GM23248 (cell line): ENCODE measurements around the gene ACTR2. TPM values are rescaled to one million over a fixed set of nuclear protein-coding genes. Genes with fewer than 3 reads are reported as not detected.
A peak's percentile ranks its signal among the peaks of the same experiment; 100 is the strongest.

Source experiments
- DNase-seq: peaks from one replicate; pipeline ENCODE4 v3.0.0-alpha.2; 2015
- H2AFZ ChIP-seq: fragments of 200-600 bp; sonication (generic); 2 replicates; pipeline ENCODE4 v1.6.1; 2016; ENCODE audit warnings: antibody characterized with exemption
- H3F3A ChIP-seq: fragments of 200-600 bp; sonication (generic); 2 replicates; pipeline ENCODE4 v1.6.1; 2016; ENCODE audit warnings: mild to moderate bottlenecking, antibody characterized with exemption, mixed run types; ENCODE audit not compliant: insufficient read depth
- H3K27ac ChIP-seq: fragments of 200-600 bp; sonication (generic); 2 replicates; pipeline ENCODE4 v1.5.1; 2016; ENCODE audit warnings: mild to moderate bottlenecking
- H3K27me3 ChIP-seq: fragments of 200-600 bp; sonication (generic); replicated peaks from 2 replicates; pipeline ENCODE4 v1.6.1; 2016; ENCODE audit warnings: mild to moderate bottlenecking; ENCODE audit not compliant: insufficient read depth
- H3K36me3 ChIP-seq: fragments of 200-600 bp; sonication (generic); 2 replicates; pipeline ENCODE4 v1.6.1; 2016; ENCODE audit warnings: low read depth, mild to moderate bottlenecking
- H3K4me1 ChIP-seq: fragments of 200-600 bp; sonication (generic); 2 replicates; pipeline ENCODE4 v1.6.1; 2016; ENCODE audit warnings: mild to moderate bottlenecking; ENCODE audit not compliant: insufficient read depth
- H3K4me2 ChIP-seq: fragments of 200-600 bp; sonication (generic); one replicate; pipeline ENCODE4 v1.6.1; 2016; ENCODE audit warnings: mild to moderate bottlenecking; ENCODE audit not compliant: unreplicated experiment
- H3K4me3 ChIP-seq: fragments of 200-600 bp; sonication (generic); 2 replicates; pipeline ENCODE4 v1.5.1; 2016; ENCODE audit warnings: mild to moderate bottlenecking
- H3K79me2 ChIP-seq: fragments of 200-600 bp; sonication (generic); 2 replicates; pipeline ENCODE4 v1.6.1; 2016; ENCODE audit warnings: mild to moderate bottlenecking; ENCODE audit not compliant: insufficient read depth
- H3K9ac ChIP-seq: fragments of 200-600 bp; sonication (generic); 2 replicates; pipeline ENCODE4 v1.6.1; 2016; ENCODE audit warnings: mild to moderate bottlenecking
- H3K9me2 ChIP-seq: fragments of 200-600 bp; sonication (generic); 2 replicates; pipeline ENCODE4 v1.6.1; 2016; ENCODE audit warnings: mixed run types, mild to moderate bottlenecking, moderate library complexity; ENCODE audit not compliant: insufficient read depth
- H3K9me3 ChIP-seq: fragments of 200-600 bp; sonication (generic); one replicate; pipeline ENCODE4 v1.6.1; 2017; ENCODE audit warnings: low read depth
- H4K20me1 ChIP-seq: fragments of 200-600 bp; sonication (generic); 2 replicates; pipeline ENCODE4 v1.6.0; 2016; ENCODE audit not compliant: insufficient read depth
- EZH2 ChIP-seq: fragments of 200-600 bp; sonication (generic); IDR thresholded peaks from 2 replicates; pipeline ENCODE4 v1.6.1; 2018; ENCODE audit warnings: antibody characterized with exemption, mild to moderate bottlenecking; ENCODE audit not compliant: insufficient read depth, poor library complexity, severe bottlenecking
- EZH2phosphoT487 ChIP-seq: fragments of 200-600 bp; sonication (generic); IDR thresholded peaks from 2 replicates; pipeline ENCODE4 v1.6.1; 2018; ENCODE audit warnings: antibody characterized with exemption, moderate library complexity, mild to moderate bottlenecking, low read depth; ENCODE audit not compliant: insufficient read depth
- WGBS, 2 experiments: methylation state at CpG; one replicate each; pipeline ENCODE4 v1.1.6; 2015 to 2017; ENCODE audit warnings: low lambda C conversion rate in 2 of 2, low coverage in 1 of 2; ENCODE audit errors: missing lambda C conversion rate in 2 of 2; 5-methylcytosine and 5-hydroxymethylcytosine counted together
- in situ Hi-C: fragments of 300-500 bp; cut with MboI; formaldehyde crosslinking; loops from 2 replicates; pipeline ENCODE4 v1.15.0; 2020
- polyA plus RNA-seq: library from polyadenylated mRNA; unstranded; fragments of >200 nt; fragmentation: Nextera tagmentation; extraction: Ambion mirVana; gene quantifications from 2 replicates; pipeline ENCODE4 v1.2.1, GENCODE V29; 2016
- total RNA-seq: library from RNA; depleted of rRNA; stranded (reverse); fragments of >200 nt; shearing (Covaris generic); gene quantifications from 2 replicates; pipeline ENCODE4 v1.2.3, GENCODE V29; 2014

Gene ACTR2
- total and polyA plus RNA-seq, 2 experiments from 2014 or later = 126 to 161 TPM

GRCh38 chr2:65186093-65186868 lies 41.4 kb upstream of the ACTR2 start:
- no peak for DNase-seq
- Histone ChIP-seq H2AFZ (no peak overlapping the region; the same call in 1 of the 2 replicates), H4K20me1 (no peaks in the 10 kb centered on the region), H3K4me2 (no peak overlapping the region), H3K79me2 (no peaks in the 10 kb centered on the region), H3K4me3 (no peak overlapping the region), H3F3A (no peaks in the 10 kb centered on the region), H3K27ac (no peak overlapping the region), H3K9me3 (no peaks in the 10 kb centered on the region), H3K9ac (no peak overlapping the region), H3K9me2 (no peaks in the 10 kb centered on the region), H3K36me3 (no peaks in the 10 kb centered on the region), H3K27me3 (no peaks in the 10 kb centered on the region), H3K4me1 (0 out of 2 replicates have a peak, but pooled peaks cover 3% of the 10 kb centered on the region)
- in situ Hi-C loops = no loop called here
- 97% methylated on average over 23 of the region's 23 CpGs for WGBS, 2 experiments
- TF ChIP-seq EZH2 = no peak
- TF ChIP-seq EZH2phosphoT487 = no peak

GRCh38 chr2:65186872-65187851 lies 40.5 kb upstream of the ACTR2 start:
- TF ChIP-seq EZH2 (no peak), EZH2phosphoT487 (no peak)
- H3K9me2 ChIP-seq = no peaks in the 10 kb centered on the region
- peak overlapping the region; percentile 25 for H3K4me2 ChIP-seq
- no peaks in the 10 kb centered on the region for H3K79me2 ChIP-seq
- WGBS, 2 experiments = 45 to 47% methylated on average over 19 of the region's 19 CpGs
- H3K27ac ChIP-seq = no peak overlapping the region
- in situ Hi-C loops = no loop called here
- H4K20me1 ChIP-seq = no peaks in the 10 kb centered on the region
- H3K4me3 ChIP-seq = peak overlapping the region; percentile 30; the same call in 1 of the 2 replicates
- no peak overlapping the region; the same call in 1 of the 2 replicates for H3K9ac ChIP-seq
- peak overlapping the region; percentile 85 for H2AFZ ChIP-seq
- no peaks in the 10 kb centered on the region for H3F3A ChIP-seq
- DNase-seq = peak; percentile 87
- no peaks in the 10 kb centered on the region for H3K27me3 ChIP-seq
- no peaks in the 10 kb centered on the region for H3K36me3 ChIP-seq
- H3K4me1 ChIP-seq = 0 out of 2 replicates have a peak, but pooled peaks cover 3% of the 10 kb centered on the region
- no peaks in the 10 kb centered on the region for H3K9me3 ChIP-seq

GRCh38 chr2:65193446-65193845 lies 34.2 kb upstream of the ACTR2 start:
- DNase-seq = no peak
- H2AFZ ChIP-seq = no peak overlapping the region
- H3K9me2 ChIP-seq = no peaks in the 10 kb centered on the region
- no peak overlapping the region for H3K27ac ChIP-seq
- no peaks in the 10 kb centered on the region for H3K27me3 ChIP-seq
- no peaks in the 10 kb centered on the region for H3K9me3 ChIP-seq
- 70 to 75% methylated on average over 5 to 8 of the region's 8 CpGs for WGBS, 2 experiments
- H3K4me1 ChIP-seq = no peaks in the 10 kb centered on the region
- no peak overlapping the region for H3K9ac ChIP-seq
- H3K36me3 ChIP-seq = no peaks in the 10 kb centered on the region
- no peak overlapping the region for H3K4me2 ChIP-seq
- H3K4me3 ChIP-seq = no peak overlapping the region
- H3K79me2 ChIP-seq = no peaks in the 10 kb centered on the region
- no peaks in the 10 kb centered on the region for H4K20me1 ChIP-seq
- in situ Hi-C loops = no loop called here
- TF ChIP-seq EZH2phosphoT487 (no peak), EZH2 (no peak)
- no peaks in the 10 kb centered on the region for H3F3A ChIP-seq

GRCh38 chr2:65198737-65199136 lies 28.9 kb upstream of the ACTR2 start:
- H3F3A ChIP-seq = no peaks in the 10 kb centered on the region
- H3K27ac ChIP-seq = no peak overlapping the region
- H3K9me2 ChIP-seq = no peaks in the 10 kb centered on the region
- TF ChIP-seq EZH2phosphoT487 (no peak), EZH2 (no peak)
- H3K9ac ChIP-seq = no peak overlapping the region
- in situ Hi-C loops = no loop called here
- no peaks in the 10 kb centered on the region for H3K27me3 ChIP-seq
- H2AFZ ChIP-seq = no peak overlapping the region
- peaks cover 4% of the 10 kb centered on the region; the same call in 1 of the 2 replicates for H3K4me1 ChIP-seq
- no peak overlapping the region for H3K4me2 ChIP-seq
- H3K79me2 ChIP-seq = no peaks in the 10 kb centered on the region
- no peak overlapping the region for H3K4me3 ChIP-seq
- H3K36me3 ChIP-seq = no peaks in the 10 kb centered on the region
- peak; percentile 28 for DNase-seq
- WGBS, 2 experiments = 39 to 47% methylated on average over 2 of the region's 2 CpGs
- H4K20me1 ChIP-seq = no peaks in the 10 kb centered on the region
- H3K9me3 ChIP-seq = no peaks in the 10 kb centered on the region
